Omental fat pad (tissue), 4 donors: ENCODE results near the gene PRDM16. TPM values are rescaled to one million over a fixed set of nuclear protein-coding genes. Genes with fewer than 3 reads are reported as not detected.

Experiments used
- ATAC-seq: fragments of 150-250 bp; one replicate; pipeline ENCODE4 v1.9.1; 2016; ENCODE audit warnings: mild to moderate bottlenecking, moderate library complexity; ENCODE audit not compliant: low FRiP score
- DNase-seq: peaks from one replicate; pipeline ENCODE4 v3.0.0-alpha.2; 2019; ENCODE audit warnings: low spot score
- total RNA-seq, 4 donors: library from RNA; depleted of rRNA; stranded (reverse); fragments of >200 nt; gene quantifications; one replicate each; pipeline ENCODE4 v1.1.0, GENCODE V29; 2016
- TF ChIP-seq, protein P1 (sequence below), 3 donors: fragments of 450-650 bp; IDR thresholded peaks; one replicate each; pipeline ENCODE4 v1.5.1; 2016 to 2017; ENCODE audit warnings: antibody characterized with exemption in 3 of 3, mild to moderate bottlenecking in 3 of 3, moderate library complexity in 2 of 3

PRDM16 gene
- total RNA-seq, 4 donors from 2014 or later: 0.19 to 3.8 (median 1.8) TPM

DNA sequence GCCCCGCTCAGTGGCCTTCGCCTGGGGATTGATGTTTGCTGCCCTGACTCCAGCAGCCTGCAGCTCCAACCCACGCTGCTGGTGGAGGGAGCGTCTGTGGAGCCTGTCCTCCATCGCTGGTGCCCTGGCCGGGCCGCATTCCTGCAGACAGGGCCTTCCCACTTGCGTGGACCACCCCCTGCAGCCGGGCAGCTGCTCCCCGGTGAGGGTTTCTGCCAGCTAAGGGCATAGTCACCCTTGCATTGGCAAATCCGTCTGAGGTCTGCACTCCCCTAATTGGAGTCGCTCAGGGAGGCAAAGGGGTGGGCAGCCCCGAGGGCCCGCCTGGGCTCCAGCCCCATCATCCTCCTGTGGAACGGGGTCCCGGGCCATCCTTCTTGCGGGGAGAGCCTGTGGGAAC lies 43.5 kb downstream of the PRDM16 start:
- TF ChIP-seq, protein P1, sequence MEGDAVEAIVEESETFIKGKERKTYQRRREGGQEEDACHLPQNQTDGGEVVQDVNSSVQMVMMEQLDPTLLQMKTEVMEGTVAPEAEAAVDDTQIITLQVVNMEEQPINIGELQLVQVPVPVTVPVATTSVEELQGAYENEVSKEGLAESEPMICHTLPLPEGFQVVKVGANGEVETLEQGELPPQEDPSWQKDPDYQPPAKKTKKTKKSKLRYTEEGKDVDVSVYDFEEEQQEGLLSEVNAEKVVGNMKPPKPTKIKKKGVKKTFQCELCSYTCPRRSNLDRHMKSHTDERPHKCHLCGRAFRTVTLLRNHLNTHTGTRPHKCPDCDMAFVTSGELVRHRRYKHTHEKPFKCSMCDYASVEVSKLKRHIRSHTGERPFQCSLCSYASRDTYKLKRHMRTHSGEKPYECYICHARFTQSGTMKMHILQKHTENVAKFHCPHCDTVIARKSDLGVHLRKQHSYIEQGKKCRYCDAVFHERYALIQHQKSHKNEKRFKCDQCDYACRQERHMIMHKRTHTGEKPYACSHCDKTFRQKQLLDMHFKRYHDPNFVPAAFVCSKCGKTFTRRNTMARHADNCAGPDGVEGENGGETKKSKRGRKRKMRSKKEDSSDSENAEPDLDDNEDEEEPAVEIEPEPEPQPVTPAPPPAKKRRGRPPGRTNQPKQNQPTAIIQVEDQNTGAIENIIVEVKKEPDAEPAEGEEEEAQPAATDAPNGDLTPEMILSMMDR (IDR thresholded peaks at IDR 0.05): no peak
- no peak for ATAC-seq
- DNase-seq: no peak

DNA sequence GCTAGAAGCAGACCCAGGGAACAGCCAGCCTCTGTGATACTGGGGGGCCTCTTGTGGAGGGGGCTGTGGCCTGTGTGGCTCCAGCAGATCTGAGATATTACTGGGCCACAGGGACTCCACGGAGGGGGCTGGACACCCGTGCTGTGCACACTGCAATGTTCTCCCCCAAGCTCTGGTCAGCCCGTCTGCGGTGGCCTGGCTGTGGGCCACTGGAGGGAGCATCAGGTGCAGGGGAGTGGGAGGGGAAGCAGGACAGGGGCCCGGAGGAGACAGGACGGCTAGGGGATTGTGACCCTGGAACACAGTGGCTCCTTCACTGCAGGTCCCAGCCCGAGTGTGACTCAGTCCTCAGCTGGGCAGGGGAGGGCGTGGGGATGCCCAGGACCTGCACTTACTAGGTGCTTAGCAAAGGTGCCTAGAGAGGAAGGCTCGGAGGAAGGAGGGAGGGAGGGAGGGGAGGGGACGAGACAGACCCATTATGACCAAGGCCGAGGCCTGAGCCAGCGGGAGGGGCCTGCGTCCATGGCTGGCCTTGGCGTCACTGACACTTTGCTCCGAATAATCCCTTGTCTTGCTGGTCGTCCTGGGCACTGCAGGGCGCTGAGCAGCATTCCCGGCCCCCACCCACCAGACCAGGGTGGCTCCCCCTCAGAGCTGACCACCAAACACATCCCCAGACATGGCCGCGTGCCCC lies 44.2 kb downstream of the PRDM16 start:
- TF ChIP-seq, protein P1 (IDR thresholded peaks at IDR 0.05): no peak
- ATAC-seq (no peak), DNase-seq (no peak)

DNA sequence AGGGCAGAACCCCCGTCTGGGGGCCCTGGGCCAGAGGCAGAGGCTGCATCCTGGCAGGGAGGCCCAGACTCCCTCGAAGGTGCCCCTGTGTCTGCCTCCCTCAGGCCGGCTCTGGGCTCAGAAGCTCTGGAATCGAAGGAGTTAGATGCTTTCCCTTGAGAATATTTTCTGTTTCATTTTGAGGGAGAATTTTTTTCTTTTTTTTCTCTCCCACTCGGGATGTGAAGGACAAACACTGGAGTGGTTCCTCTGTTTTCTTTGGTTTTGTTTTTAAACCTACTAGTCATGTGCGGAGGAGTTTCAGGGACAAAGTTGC lies 44.7 kb downstream of the PRDM16 start:
- DNase-seq (no peak), ATAC-seq (no peak)
- TF ChIP-seq, protein P1 (IDR thresholded peaks at IDR 0.05): no peak

DNA sequence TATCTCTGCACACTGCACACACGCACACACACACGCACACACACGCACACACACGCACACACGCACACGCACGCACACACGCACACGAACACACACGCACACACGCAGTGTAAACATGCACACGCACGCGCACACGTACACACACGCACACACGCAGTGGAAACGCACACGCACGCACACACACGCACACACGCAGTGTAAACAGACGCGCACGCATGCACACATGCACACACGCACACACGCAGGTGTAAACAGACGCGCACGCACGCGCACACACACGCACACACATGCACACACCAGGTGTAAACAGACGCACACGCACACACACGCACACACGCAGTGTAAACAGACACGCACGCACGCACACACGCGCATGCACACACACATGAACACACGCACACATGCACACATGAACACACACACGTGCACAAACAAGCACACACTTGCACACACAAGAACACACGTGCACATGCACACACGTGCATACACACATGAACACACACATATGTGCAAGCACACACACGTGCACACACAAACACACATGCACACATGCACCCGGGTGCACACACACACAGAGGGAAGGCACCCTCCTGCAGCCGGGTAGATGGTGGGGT lies 45.2 kb downstream of the PRDM16 start:
- ATAC-seq: no peak
- DNase-seq: no peak
- TF ChIP-seq, protein P1 (IDR thresholded peaks at IDR 0.05): no peak

DNA sequence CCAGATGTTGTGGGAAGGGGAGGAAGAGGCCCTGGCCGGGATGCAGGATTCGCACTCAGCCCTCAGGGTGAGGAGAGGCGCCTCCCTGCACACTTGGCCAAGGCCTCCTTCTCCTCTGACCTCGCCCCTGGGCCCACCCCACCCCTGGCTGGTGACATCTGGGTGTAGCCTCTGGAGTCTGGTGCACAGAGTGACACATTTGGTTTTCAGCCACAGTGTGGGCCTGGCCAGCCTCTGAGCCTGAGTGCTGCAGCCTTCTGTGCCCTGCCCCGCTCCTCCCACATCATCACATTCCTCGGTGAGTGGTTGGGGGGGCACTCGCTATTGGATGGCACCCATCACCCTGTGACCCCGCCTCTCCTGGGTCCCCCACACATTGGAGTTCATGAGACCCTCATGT lies 45.8 kb downstream of the PRDM16 start:
- TF ChIP-seq, protein P1 (IDR thresholded peaks at IDR 0.05): no peak
- no peak for DNase-seq
- ATAC-seq: no peak

DNA sequence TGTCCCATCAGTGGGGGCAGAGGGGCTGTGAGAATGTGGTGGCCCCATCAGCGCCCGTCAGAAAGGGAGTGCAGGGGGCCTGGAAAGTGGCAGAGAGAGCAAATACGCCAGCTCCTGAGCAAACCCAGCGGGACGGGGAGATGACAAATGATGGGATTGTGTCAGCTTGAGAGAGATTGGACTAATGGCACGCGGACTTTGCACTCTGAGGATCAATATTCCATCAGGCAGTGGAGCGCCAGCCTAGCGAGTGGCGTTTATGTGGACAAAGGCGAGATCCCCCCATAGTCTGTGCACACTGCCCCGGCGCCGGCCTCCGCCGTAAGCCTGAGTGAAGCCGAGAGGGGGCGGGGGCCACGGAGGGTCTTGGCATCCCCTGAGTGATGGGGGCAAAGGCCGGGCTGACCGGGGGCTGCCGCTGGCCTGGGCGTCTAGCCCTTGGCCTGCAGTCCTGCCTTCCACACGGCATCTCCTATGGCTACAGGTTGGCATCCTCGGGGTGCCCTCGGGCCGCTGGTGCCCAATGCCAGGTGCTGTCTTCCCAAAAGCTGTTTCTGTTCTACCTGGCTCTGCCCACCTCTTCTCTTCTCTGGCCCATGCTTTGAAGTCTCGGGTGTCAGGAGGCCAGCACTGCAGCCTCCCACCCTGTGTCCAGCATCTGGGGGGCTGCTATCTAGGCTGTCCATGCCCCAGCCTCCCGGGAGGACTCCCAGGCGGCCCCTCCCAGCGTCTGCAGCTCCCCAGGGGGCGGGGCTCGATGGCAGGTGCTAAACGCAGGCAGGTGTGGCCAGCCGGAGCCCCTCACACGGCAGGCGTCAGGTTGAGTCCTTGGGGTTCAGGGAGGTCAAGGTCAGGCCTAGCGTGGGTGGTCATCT lies 46.5 kb downstream of the PRDM16 start:
- TF ChIP-seq, protein P1 (IDR thresholded peaks at IDR 0.05): no peak
- DNase-seq: no peak
- no peak for ATAC-seq
